Ovary (tissue), 3 donors: Measurements from ENCODE around the gene LOXL1.

ENCODE experiments used
- CTCF ChIP-seq, 3 donors: fragments of 450-650 bp in 2 of 3; fragments of 200-600 bp in 1 of 3; IDR thresholded peaks; one replicate each; pipeline versions ENCODE4 v1.5.1 to v1.8.0; 2016 to 2022; ENCODE audit warnings: antibody characterized with exemption in 3 of 3, mild to moderate bottlenecking in 1 of 3
- POLR2A ChIP-seq: fragments of 450-650 bp; IDR thresholded peaks from one replicate; pipeline ENCODE4 v1.6.1; 2017; ENCODE audit warnings: antibody characterized with exemption, mild to moderate bottlenecking, moderate library complexity
- donor health status: DM: no; HTN: no; CAD: no.

GRCh38 chr15:73927476-73928240 is 1.4 kb downstream of the LOXL1 start:
- TF ChIP-seq CTCF (IDR thresholded peaks at IDR 0.05), result peak in 2 of 3 donors; percentile 42 to 49
- no peak for TF ChIP-seq POLR2A
